ENCODE measurements around the gene CTF1.

CTF1 gene

DNA sequence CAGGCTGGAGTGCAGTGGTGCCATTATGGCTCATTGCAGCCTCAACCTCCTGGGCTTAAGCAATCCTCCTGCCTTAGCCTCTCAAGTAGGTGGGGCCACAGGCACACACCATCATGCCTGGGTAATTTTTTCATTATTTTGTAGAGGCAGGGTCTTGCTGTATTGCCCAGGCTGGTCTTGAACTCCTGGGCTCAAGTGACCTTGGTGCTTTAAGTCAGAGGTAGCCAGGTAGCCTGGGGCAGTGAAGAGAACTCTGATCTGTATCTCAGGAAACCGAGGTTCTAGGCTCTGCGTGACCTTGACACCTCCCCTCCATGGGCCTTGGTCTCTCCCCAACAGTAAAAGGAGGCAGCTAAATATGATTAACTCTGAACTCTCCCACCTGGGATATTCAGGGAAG lies 3.4 kb downstream of the CTF1 start:
- Histone ChIP-seq H3K9me3 (ENCODE audit: insufficient read depth, low read depth, low read length) (no peaks in the 10 kb centered on the region), H3K27ac (ENCODE audit: low read depth, low read length) (no peak overlapping the region), H3K4me3 (ENCODE audit: low read length) (no peak overlapping the region), H3K36me3 (ENCODE audit: insufficient read depth, low read length) (no peaks in the 10 kb centered on the region), H3K9ac (ENCODE audit: low read depth, low read length) (no peak overlapping the region), H3K27me3 (ENCODE audit: insufficient read depth, low read length) (peaks cover 31% of the 10 kb centered on the region), H3K4me1 (ENCODE audit: insufficient read depth, low read length) (peaks cover 13% of the 10 kb centered on the region; the same call in 1 of the 2 replicates)
- WGBS: 98% methylated on average over 2 of the region's 2 CpGs

DNA sequence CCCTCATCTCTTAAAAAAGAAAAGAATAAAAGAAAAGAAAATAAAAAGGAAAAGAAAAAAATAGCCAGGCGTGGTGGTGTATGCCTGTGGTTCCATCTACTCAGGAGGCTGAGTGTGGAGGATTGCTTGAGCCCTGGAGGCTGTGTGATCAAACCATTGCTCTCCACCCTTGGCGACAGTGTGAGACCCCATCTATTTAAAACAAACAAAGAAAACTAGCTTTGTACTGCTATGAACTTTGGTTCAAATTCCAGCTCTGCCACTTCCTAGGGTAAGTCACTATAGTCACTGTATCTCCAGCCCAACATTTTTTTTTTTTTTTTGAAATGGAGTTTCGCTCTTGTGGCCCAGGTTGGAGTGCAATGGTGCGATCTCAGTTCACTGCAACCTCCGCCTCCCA lies 4.2 kb downstream of the CTF1 start:
- no peak overlapping the region for H3K4me3 ChIP-seq (ENCODE audit: low read length)
- H3K4me1 ChIP-seq (ENCODE audit: insufficient read depth, low read length): peaks cover 11% of the 10 kb centered on the region; the same call in 1 of the 2 replicates
- H3K9me3 ChIP-seq (ENCODE audit: insufficient read depth, low read depth, low read length): no peaks in the 10 kb centered on the region
- no peaks in the 10 kb centered on the region for H3K36me3 ChIP-seq (ENCODE audit: insufficient read depth, low read length)
- WGBS: 94% methylated on average over 5 of the region's 5 CpGs
- H3K27ac ChIP-seq (ENCODE audit: low read depth, low read length): no peak overlapping the region
- H3K27me3 ChIP-seq (ENCODE audit: insufficient read depth, low read length): peaks cover 26% of the 10 kb centered on the region
- H3K9ac ChIP-seq (ENCODE audit: low read depth, low read length): no peak overlapping the region

DNA sequence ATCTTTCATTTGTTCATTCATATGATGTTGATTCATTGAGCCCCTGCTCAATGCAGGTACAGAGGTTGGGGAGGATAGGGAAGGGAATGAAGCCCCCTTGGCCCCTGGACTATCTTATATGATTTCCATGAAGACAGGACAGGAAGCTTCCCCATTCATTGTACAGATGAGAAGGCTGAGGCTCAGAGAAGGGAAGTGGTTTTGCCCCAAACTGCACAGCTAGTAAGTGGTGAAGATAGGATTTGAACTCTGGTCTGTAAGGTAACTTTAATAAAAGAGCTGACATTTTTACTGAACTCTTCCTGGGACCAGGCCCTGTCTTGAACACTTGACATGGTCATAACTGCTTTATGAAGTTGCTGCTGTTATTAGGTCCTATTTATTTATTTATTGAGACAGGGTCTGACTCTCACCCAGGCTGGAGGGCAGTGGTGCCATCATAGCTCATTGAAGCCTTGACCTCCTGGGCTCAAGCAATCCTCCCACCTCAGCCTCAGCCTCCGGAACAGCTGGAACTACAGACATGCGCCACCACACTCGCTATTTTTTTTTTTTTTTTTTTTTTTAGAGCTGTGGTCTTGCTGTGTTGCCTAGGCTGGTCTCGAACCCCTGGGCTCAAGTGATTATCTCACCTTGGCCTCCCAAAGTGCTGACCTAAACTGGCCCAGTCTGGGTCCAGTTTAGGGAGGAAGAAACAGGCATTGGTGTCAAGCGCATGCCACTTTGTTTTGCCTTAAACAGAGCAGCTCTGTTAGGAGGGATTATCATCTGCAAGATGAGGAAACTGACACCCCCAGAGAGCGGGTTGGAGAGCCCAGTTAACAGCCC lies 5.0 kb downstream of the CTF1 start:
- 44% methylated on average over 4 of the region's 6 CpGs for WGBS
- Histone ChIP-seq H3K27me3 (ENCODE audit: insufficient read depth, low read length) (peaks cover 26% of the 10 kb centered on the region), H3K9me3 (ENCODE audit: insufficient read depth, low read depth, low read length) (no peaks in the 10 kb centered on the region), H3K4me3 (ENCODE audit: low read length) (peak overlapping the region; percentile 67), H3K9ac (ENCODE audit: low read depth, low read length) (peak overlapping the region; percentile 88; the same call in 1 of the 2 replicates), H3K27ac (ENCODE audit: low read depth, low read length) (no peak overlapping the region), H3K4me1 (ENCODE audit: insufficient read depth, low read length) (peaks cover 9% of the 10 kb centered on the region; the same call in 1 of the 2 replicates), H3K36me3 (ENCODE audit: insufficient read depth, low read length) (no peaks in the 10 kb centered on the region)

- 10% methylated on average over 99 of the region's 99 CpGs for WGBS
- peak overlapping the region; percentile 88 for H3K9ac ChIP-seq (ENCODE audit: low read depth, low read length)
These were observed 5.9 kb downstream of the CTF1 start for GRCh38 chr16:30902029-30902972.

DNA sequence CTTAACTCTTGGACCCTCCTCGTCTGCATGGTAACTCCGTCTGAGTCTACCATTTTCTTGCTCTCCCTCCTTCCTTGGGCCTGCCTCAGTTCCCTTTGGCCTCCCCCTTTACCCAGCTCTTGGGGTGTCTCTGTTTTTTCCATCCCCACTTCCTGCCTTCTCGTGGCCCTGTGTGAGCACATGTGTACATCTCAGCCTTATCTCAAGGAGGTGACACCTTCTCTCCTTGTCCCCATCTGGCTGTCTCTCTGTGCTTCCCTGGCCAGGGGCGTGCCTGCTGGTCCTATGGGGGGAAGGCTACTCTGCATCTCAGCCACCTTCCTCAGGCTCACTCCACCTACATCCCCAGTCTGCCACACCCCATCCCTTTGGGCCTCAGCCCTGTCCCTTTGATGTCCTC lies 6.6 kb downstream of the CTF1 start:
- H3K4me1 ChIP-seq (ENCODE audit: insufficient read depth, low read length): peaks cover 9% of the 10 kb centered on the region; the same call in 1 of the 2 replicates
- H3K9me3 ChIP-seq (ENCODE audit: insufficient read depth, low read depth, low read length): no peaks in the 10 kb centered on the region
- 87% methylated on average over 4 of the region's 4 CpGs for WGBS
- no peaks in the 10 kb centered on the region for H3K36me3 ChIP-seq (ENCODE audit: insufficient read depth, low read length)
- peak overlapping the region; percentile 88; the same call in 1 of the 2 replicates for H3K9ac ChIP-seq (ENCODE audit: low read depth, low read length)
- H3K4me3 ChIP-seq (ENCODE audit: low read length): no peak overlapping the region
- no peak overlapping the region for H3K27ac ChIP-seq (ENCODE audit: low read depth, low read length)
- peaks cover 26% of the 10 kb centered on the region for H3K27me3 ChIP-seq (ENCODE audit: insufficient read depth, low read length)

More at GRCh38 chr16:30902029-30902972, 5.9 kb downstream of the CTF1 start:
- peaks cover 26% of the 10 kb centered on the region for H3K27me3 ChIP-seq (ENCODE audit: insufficient read depth, low read length)
- peaks cover 9% of the 10 kb centered on the region; the same call in 1 of the 2 replicates for H3K4me1 ChIP-seq (ENCODE audit: insufficient read depth, low read length)
- peak overlapping the region; percentile 55 for H3K27ac ChIP-seq (ENCODE audit: low read depth, low read length)
- H3K9me3 ChIP-seq (ENCODE audit: insufficient read depth, low read depth, low read length): no peaks in the 10 kb centered on the region
- H3K4me3 ChIP-seq (ENCODE audit: low read length): peak overlapping the region; percentile 67
- no peaks in the 10 kb centered on the region for H3K36me3 ChIP-seq (ENCODE audit: insufficient read depth, low read length)

- Histone ChIP-seq H3K4me3 (ENCODE audit: low read length) (no peak overlapping the region), H3K4me1 (ENCODE audit: insufficient read depth, low read length) (peaks cover 9% of the 10 kb centered on the region; the same call in 1 of the 2 replicates), H3K36me3 (ENCODE audit: insufficient read depth, low read length) (no peaks in the 10 kb centered on the region), H3K9me3 (ENCODE audit: insufficient read depth, low read depth, low read length) (no peaks in the 10 kb centered on the region), H3K27me3 (ENCODE audit: insufficient read depth, low read length) (peaks cover 26% of the 10 kb centered on the region), H3K27ac (ENCODE audit: low read depth, low read length) (no peak overlapping the region), H3K9ac (ENCODE audit: low read depth, low read length) (no peak overlapping the region)
- 92% methylated on average over 4 of the region's 4 CpGs for WGBS
These were observed 7.2 kb downstream of the CTF1 start for GRCh38 chr16:30903596-30903995.

- peaks cover 21% of the 10 kb centered on the region for H3K27me3 ChIP-seq (ENCODE audit: insufficient read depth, low read length)
- no peaks in the 10 kb centered on the region for H3K9me3 ChIP-seq (ENCODE audit: insufficient read depth, low read depth, low read length)
- H3K9ac ChIP-seq (ENCODE audit: low read depth, low read length): no peak overlapping the region
- H3K27ac ChIP-seq (ENCODE audit: low read depth, low read length): no peak overlapping the region
- H3K4me3 ChIP-seq (ENCODE audit: low read length): no peak overlapping the region
- WGBS: 96% methylated on average over 19 of the region's 19 CpGs
- no peaks in the 10 kb centered on the region for H3K36me3 ChIP-seq (ENCODE audit: insufficient read depth, low read length)
- H3K4me1 ChIP-seq (ENCODE audit: insufficient read depth, low read length): peaks cover 9% of the 10 kb centered on the region; the same call in 1 of the 2 replicates
These were observed 7.8 kb downstream of the CTF1 start for GRCh38 chr16:30904114-30904780.

- Histone ChIP-seq H3K9ac (ENCODE audit: low read depth, low read length) (no peak overlapping the region), H3K27ac (ENCODE audit: low read depth, low read length) (no peak overlapping the region), H3K4me1 (ENCODE audit: insufficient read depth, low read length) (peaks cover 12% of the 10 kb centered on the region; the same call in 1 of the 2 replicates), H3K4me3 (ENCODE audit: low read length) (no peak overlapping the region), H3K27me3 (ENCODE audit: insufficient read depth, low read length) (no peaks in the 10 kb centered on the region; the same call in 1 of the 2 replicates), H3K9me3 (ENCODE audit: insufficient read depth, low read depth, low read length) (no peaks in the 10 kb centered on the region), H3K36me3 (ENCODE audit: insufficient read depth, low read length) (no peaks in the 10 kb centered on the region)
- WGBS: 81% methylated on average over 4 of the region's 4 CpGs
These were observed 10.7 kb downstream of the CTF1 start for GRCh38 chr16:30907064-30907463.

DNA sequence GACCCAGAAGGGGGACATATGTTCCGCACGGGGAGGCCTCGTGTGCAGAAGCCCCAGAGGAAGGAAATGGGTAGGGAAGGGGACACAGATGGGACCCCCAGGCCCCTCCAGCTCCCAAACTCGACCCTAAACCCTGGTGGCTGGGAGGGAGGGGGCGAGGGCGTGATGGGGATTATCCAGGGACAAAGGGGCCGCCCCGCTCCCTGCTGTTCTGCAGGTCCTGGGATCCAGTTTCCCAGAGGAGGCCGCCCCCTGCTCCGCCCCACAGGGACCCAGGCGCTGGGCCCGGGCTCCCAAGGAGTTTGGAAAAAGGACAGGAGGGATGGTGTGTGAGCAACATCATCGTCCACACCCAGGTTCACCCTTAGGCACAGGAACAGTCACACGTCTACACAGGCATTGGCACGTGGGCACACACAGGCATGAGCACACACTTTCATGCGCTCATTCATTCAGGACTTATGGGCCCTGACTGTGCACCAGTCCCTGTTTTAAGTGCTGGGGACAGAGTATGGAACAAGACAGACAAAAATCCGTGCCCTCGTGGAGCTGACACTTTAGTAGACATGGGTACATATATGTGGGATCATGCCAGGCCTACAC lies 14.1 kb downstream of the CTF1 start:
- peaks cover 3% of the 10 kb centered on the region; the same call in 1 of the 2 replicates for H3K4me1 ChIP-seq (ENCODE audit: insufficient read depth, low read length)
- no peaks in the 10 kb centered on the region; the same call in 1 of the 2 replicates for H3K27me3 ChIP-seq (ENCODE audit: insufficient read depth, low read length)
- H3K4me3 ChIP-seq (ENCODE audit: low read length): no peak overlapping the region
- H3K36me3 ChIP-seq (ENCODE audit: insufficient read depth, low read length): no peaks in the 10 kb centered on the region
- no peak overlapping the region for H3K9ac ChIP-seq (ENCODE audit: low read depth, low read length)
- WGBS: 57% methylated on average over 18 of the region's 18 CpGs
- H3K27ac ChIP-seq (ENCODE audit: low read depth, low read length): no peak overlapping the region
- no peaks in the 10 kb centered on the region for H3K9me3 ChIP-seq (ENCODE audit: insufficient read depth, low read depth, low read length)

- no peaks in the 10 kb centered on the region for H3K36me3 ChIP-seq (ENCODE audit: insufficient read depth, low read length)
- H3K27ac ChIP-seq (ENCODE audit: low read depth, low read length): no peak overlapping the region
- no peak overlapping the region for H3K4me3 ChIP-seq (ENCODE audit: low read length)
- peaks cover 3% of the 10 kb centered on the region; the same call in 1 of the 2 replicates for H3K4me1 ChIP-seq (ENCODE audit: insufficient read depth, low read length)
- WGBS: 89% methylated on average over 6 of the region's 6 CpGs
- no peaks in the 10 kb centered on the region for H3K27me3 ChIP-seq (ENCODE audit: insufficient read depth, low read length)
- H3K9me3 ChIP-seq (ENCODE audit: insufficient read depth, low read depth, low read length): no peaks in the 10 kb centered on the region
- no peak overlapping the region for H3K9ac ChIP-seq (ENCODE audit: low read depth, low read length)
These were observed 16.5 kb downstream of the CTF1 start for GRCh38 chr16:30912794-30913412.

All from HUES64 (cell line).